ENCODE results near the gene CELF2. TPM values are rescaled to one million over a fixed set of nuclear protein-coding genes. Genes with fewer than 3 reads are reported as not detected.

The CELF2 gene
- total and polyA plus RNA-seq, 7 donors = 6.0 to 83.1 (median 48.9) TPM

DNA sequence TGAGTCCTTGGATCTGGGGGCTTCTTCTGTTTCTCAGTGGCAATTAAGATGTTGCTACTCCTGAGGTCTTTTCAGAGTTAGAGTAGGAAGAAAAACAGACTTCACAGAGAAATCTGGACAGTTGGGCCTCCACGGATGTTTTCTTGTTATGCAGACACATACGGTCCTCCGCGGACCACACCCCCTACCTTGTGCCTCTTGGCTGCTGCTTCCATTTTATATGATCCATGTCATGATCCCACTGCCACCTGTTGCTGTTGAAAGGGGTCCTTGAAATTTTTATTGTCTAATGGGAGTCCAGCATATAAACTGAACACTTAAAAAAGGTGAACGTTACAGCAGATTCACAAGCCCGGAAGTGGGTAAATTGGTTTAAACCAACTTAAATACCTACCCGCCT is 8.3 kb downstream of the CELF2 start:
- no peak overlapping the region for H3K27ac ChIP-seq
- intact Hi-C loops (cut with DNase I) = no loop called here
- WGBS, 2 donors = 53 to 85% methylated on average over 7 of the region's 7 CpGs
- TF ChIP-seq, protein P1, sequence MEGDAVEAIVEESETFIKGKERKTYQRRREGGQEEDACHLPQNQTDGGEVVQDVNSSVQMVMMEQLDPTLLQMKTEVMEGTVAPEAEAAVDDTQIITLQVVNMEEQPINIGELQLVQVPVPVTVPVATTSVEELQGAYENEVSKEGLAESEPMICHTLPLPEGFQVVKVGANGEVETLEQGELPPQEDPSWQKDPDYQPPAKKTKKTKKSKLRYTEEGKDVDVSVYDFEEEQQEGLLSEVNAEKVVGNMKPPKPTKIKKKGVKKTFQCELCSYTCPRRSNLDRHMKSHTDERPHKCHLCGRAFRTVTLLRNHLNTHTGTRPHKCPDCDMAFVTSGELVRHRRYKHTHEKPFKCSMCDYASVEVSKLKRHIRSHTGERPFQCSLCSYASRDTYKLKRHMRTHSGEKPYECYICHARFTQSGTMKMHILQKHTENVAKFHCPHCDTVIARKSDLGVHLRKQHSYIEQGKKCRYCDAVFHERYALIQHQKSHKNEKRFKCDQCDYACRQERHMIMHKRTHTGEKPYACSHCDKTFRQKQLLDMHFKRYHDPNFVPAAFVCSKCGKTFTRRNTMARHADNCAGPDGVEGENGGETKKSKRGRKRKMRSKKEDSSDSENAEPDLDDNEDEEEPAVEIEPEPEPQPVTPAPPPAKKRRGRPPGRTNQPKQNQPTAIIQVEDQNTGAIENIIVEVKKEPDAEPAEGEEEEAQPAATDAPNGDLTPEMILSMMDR (IDR thresholded peaks at IDR 0.05) = no peak
- no peak for TF ChIP-seq POLR2AphosphoS5 (IDR thresholded peaks at IDR 0.05)
- TF ChIP-seq EP300 (IDR thresholded peaks at IDR 0.05) = no peak
- no peak for TF ChIP-seq POLR2A (IDR thresholded peaks at IDR 0.05)
- no peaks in the 10 kb centered on the region for H3K36me3 ChIP-seq
- H3K4me1 ChIP-seq = peaks cover 0 to 17% (median 7%) of the 10 kb centered on the region in 4 donors
- H3K27me3 ChIP-seq = no peaks in the 10 kb centered on the region
- H3K9me3 ChIP-seq = no peaks in the 10 kb centered on the region
- DNase-seq = no peak
- no peak overlapping the region for H3K4me3 ChIP-seq

DNA sequence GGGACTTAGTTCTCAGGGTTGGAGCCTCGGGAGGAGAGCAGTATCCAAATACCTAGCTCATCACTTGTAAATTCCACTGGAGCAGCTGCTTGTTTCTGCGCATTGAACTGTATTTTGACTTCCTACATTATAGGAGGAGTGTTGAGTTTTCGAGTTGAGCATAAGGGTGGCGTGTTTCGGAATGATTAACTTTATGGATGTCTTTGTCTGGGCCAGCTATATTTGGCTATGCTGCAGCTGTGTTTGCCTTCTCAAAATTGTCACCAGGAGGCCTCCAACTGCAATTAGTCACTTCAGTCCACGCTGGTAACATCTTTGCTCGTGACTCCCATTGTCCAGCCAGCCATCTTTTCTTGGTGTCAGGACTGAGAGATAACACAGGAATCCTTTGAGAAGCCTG is 9.1 kb downstream of the CELF2 start:
- Histone ChIP-seq H3K27me3 (no peaks in the 10 kb centered on the region), H3K36me3 (no peaks in the 10 kb centered on the region), H3K4me3 (no peak overlapping the region), H3K4me1 (peaks cover 0 to 17% (median 7%) of the 10 kb centered on the region in 4 donors), H3K27ac (no peak overlapping the region), H3K9me3 (no peaks in the 10 kb centered on the region)
- WGBS, 2 donors = 23 to 70% methylated on average over 7 of the region's 7 CpGs
- intact Hi-C loops (cut with DNase I) = no loop called here
- TF ChIP-seq POLR2AphosphoS5 (IDR thresholded peaks at IDR 0.05) (no peak), EP300 (IDR thresholded peaks at IDR 0.05) (no peak), POLR2A (IDR thresholded peaks at IDR 0.05) (no peak)
- TF ChIP-seq, protein P1 (IDR thresholded peaks at IDR 0.05) = no peak
- no peak for DNase-seq

DNA sequence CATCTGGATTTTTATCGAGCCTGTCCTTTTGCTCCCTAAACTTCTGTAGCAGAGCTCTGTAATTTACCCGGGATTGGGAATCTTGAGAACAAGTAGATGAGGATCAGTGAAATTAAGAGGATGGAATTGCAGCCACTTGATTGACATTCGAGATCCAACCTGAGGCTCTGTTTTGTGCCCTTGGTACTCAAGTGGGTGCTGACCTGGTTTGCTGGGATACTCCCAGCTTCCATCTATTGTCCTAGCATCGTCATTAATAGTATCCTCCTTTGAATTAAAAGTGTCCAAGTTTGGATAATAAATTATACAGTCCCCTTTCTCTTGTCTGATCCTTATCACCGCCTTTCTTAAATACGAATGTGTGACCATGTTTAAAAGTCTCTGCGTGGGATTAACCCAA is 17.1 kb downstream of the CELF2 start:
- DNase-seq = no peak
- TF ChIP-seq, protein P1 (IDR thresholded peaks at IDR 0.05) = no peak
- no peak for TF ChIP-seq EP300 (IDR thresholded peaks at IDR 0.05)
- TF ChIP-seq POLR2AphosphoS5 (IDR thresholded peaks at IDR 0.05) = no peak
- TF ChIP-seq POLR2A (IDR thresholded peaks at IDR 0.05) = no peak
- Histone ChIP-seq H3K4me3 (no peak overlapping the region), H3K27me3 (no peaks in the 10 kb centered on the region), H3K4me1 (peaks cover 0 to 19% (median 17%) of the 10 kb centered on the region in 4 donors), H3K9me3 (no peaks in the 10 kb centered on the region), H3K36me3 (no peaks in the 10 kb centered on the region), H3K27ac (peak overlapping the region in 3 of 4 donors; percentile 43 to 61 (median 52))
- WGBS, 2 donors = 87 to 88% methylated on average over 7 of the region's 7 CpGs
- intact Hi-C loops (cut with DNase I) = loop anchor here (5.0 kb wide), 1 partner anchor 1702 kb away; no protein-coding TSS in a partner anchor

DNA sequence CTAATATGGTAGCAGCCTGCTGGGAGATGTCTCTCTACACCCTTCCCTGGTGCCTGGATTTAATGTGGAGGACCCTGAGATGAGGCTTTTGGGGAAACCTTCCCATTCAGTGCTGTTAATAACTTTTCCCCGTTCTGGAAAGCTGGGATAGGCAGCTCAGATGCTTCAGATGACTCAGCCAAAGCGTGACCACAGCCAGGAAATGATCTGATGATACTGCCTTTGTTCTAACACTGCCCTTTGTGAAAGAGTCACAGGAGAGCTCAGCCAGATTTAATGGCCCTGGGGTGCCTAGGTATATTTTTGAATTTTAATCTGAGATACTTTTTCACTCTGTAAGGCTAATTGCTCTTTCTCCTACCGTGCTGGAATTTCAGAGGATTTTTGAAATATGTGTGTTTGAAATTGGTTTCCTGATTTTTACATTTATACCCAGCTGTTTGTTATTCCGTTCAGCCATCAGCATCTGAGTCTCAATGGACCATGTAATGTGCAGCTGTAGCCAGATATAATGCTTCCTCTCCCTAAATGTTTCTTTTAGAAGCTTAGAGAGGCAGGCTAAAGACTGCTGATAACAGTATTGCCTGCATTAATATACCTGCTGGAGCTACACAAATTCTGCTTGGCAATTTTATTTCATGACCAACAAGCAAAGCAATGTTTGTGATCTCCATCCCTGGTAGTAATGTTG is 17.8 kb downstream of the CELF2 start:
- H3K9me3 ChIP-seq = no peaks in the 10 kb centered on the region
- TF ChIP-seq, protein P1 (IDR thresholded peaks at IDR 0.05) = no peak
- peak in 1 of 4 donors; percentile 67 for TF ChIP-seq POLR2AphosphoS5 (IDR thresholded peaks at IDR 0.05)
- TF ChIP-seq POLR2A (IDR thresholded peaks at IDR 0.05) = no peak
- peak in 1 of 4 donors; percentile 28 for TF ChIP-seq EP300 (IDR thresholded peaks at IDR 0.05)
- H3K36me3 ChIP-seq = no peaks in the 10 kb centered on the region
- peak; percentile 81 for DNase-seq
- no peak overlapping the region for H3K4me3 ChIP-seq
- peak overlapping the region in 3 of 4 donors; percentile 43 to 61 (median 52) for H3K27ac ChIP-seq
- intact Hi-C loops (cut with DNase I) = loop anchor here (5.0 kb wide), 1 partner anchor 1703 kb away; no protein-coding TSS in a partner anchor
- no peaks in the 10 kb centered on the region for H3K27me3 ChIP-seq
- 42 to 48% methylated on average over 4 of the region's 4 CpGs for WGBS, 2 donors
- H3K4me1 ChIP-seq = peaks cover 0 to 18% (median 16%) of the 10 kb centered on the region in 4 donors

Measured in sigmoid colon (tissue), 7 donors.